HepG2 (cell line): ENCODE data around the gene NDOR1. TPM values are rescaled to one million over a fixed set of nuclear protein-coding genes. Genes with fewer than 3 reads are reported as not detected.

Source experiments
- HNRNPK ChIP-seq: fragments of 200-400 bp; formaldehyde crosslinking; IDR thresholded peaks from 2 replicates; pipeline ENCODE4 v1.6.1; 2018; ENCODE audit warnings: low read length, low read depth, moderate library complexity, mild to moderate bottlenecking; ENCODE audit not compliant: poor library complexity, severe bottlenecking
- IKZF5 ChIP-seq: IDR thresholded peaks from 2 replicates; pipeline ENCODE4 v1.6.1; 2018; ENCODE audit warnings: missing genetic modification reagents, mild to moderate bottlenecking, missing compliant biosample characterization
- KAT7 ChIP-seq: IDR thresholded peaks from 2 replicates; pipeline ENCODE4 v1.6.1; 2018; ENCODE audit warnings: borderline replicate concordance, missing compliant biosample characterization
- MIER3 ChIP-seq: IDR thresholded peaks from 2 replicates; pipeline ENCODE4 v1.6.1; 2016; ENCODE audit warnings: missing compliant biosample characterization, borderline replicate concordance
- PRMT3 ChIP-seq: sonication (generic); formaldehyde crosslinking; IDR thresholded peaks from 2 replicates; pipeline ENCODE4 v1.8.1; 2022; ENCODE audit warnings: low read depth, mild to moderate bottlenecking, moderate library complexity, missing genetic modification reagents, borderline replicate concordance
- ZBTB40 ChIP-seq, 2 experiments: fragments of 450-650 bp in 1 of 2; sonication (generic) in 1 of 2; formaldehyde crosslinking in 1 of 2; IDR thresholded peaks; 2 replicates each; pipeline versions ENCODE4 v1.6.1 to v1.8.0; 2016 to 2022; ENCODE audit warnings: antibody characterized with exemption in 1 of 2, mild to moderate bottlenecking in 1 of 2, missing genetic modification reagents in 1 of 2
- ZNF160 ChIP-seq: sonication (generic); formaldehyde crosslinking; IDR thresholded peaks from 2 replicates; pipeline ENCODE4 v1.8.0; 2022; ENCODE audit warnings: mild to moderate bottlenecking, inconsistent platforms, missing genetic modification reagents
- ZNF235 ChIP-seq: sonication (generic); formaldehyde crosslinking; IDR thresholded peaks from 2 replicates; pipeline ENCODE4 v1.8.1; 2023; ENCODE audit warnings: mild to moderate bottlenecking, missing genetic modification reagents, borderline replicate concordance
- ZNF430 ChIP-seq: sonication (generic); formaldehyde crosslinking; IDR thresholded peaks from 2 replicates; pipeline ENCODE4 v1.9.0; 2021; ENCODE audit warnings: mild to moderate bottlenecking, missing genetic modification reagents
- ZNF687 ChIP-seq: sonication (generic); formaldehyde crosslinking; IDR thresholded peaks from 2 replicates; pipeline ENCODE4 v1.5.1; 2020; ENCODE audit warnings: mild to moderate bottlenecking, missing genetic modification reagents, moderate library complexity
- ZNF891 ChIP-seq: sonication (generic); formaldehyde crosslinking; IDR thresholded peaks from 2 replicates; pipeline ENCODE4 v1.5.0; 2020; ENCODE audit warnings: mild to moderate bottlenecking, missing genetic modification reagents
- ZSCAN20 ChIP-seq: sonication (generic); formaldehyde crosslinking; IDR thresholded peaks from 2 replicates; pipeline ENCODE4 v1.4.0; 2020; ENCODE audit warnings: missing genetic modification reagents, mild to moderate bottlenecking, borderline replicate concordance
- ZSCAN9 ChIP-seq: IDR thresholded peaks from 2 replicates; pipeline ENCODE4 v1.6.1; 2016; ENCODE audit warnings: borderline replicate concordance
- polyA plus RNA-seq, 8 experiments: library from polyadenylated mRNA; depleted of rRNA in 3 of 8; stranded (reverse) in 7 of 8; unstranded in 1 of 8; fragments of >200 nt; fragmentation: Illumina TruSeq in 4 of 8; extraction: Trizol in 4 of 8; gene quantifications; 2 replicates each; pipeline versions ENCODE4 v1.2.1 to v1.2.3, GENCODE V29; 2011 to 2016; ENCODE audit warnings: low read depth in 4 of 8, missing spikeins in 1 of 8, mixed read lengths in 1 of 8; ENCODE audit not compliant: insufficient read depth in 1 of 8
- total RNA-seq, 5 experiments: library from RNA; depleted of rRNA; stranded (reverse); fragments of >200 nt; fragmentation: Illumina TruSeq; extraction: Trizol; gene quantifications; 2 replicates each; pipeline ENCODE4 v1.2.3, GENCODE V29; 2016; ENCODE audit warnings: low read depth in 1 of 5

NDOR1 gene
- total and polyA plus RNA-seq, 2 of the 13 experiments (the other 11 are each of a cell fraction or from before 2014, with no cell fraction given) = 3.6 to 8.7 TPM

- TF ChIP-seq ZBTB40 (IDR thresholded peaks at IDR 0.05) (no peak), ZBTB40 (CRISPR knock-in tag; IDR thresholded peaks at IDR 0.05) (no peak; the same call in 1 of the 2 replicates), ZNF235 (CRISPR knock-in tag) (no peak), HNRNPK (no peak), ZSCAN9 (CRISPR knock-in tag) (no peak), ZSCAN20 (CRISPR knock-in tag) (no peak), ZNF160 (CRISPR knock-in tag) (no peak), ZNF891 (CRISPR knock-in tag) (no peak), IKZF5 (CRISPR knock-in tag) (no peak), PRMT3 (CRISPR knock-in tag) (no peak), KAT7 (CRISPR knock-in tag) (no peak), ZNF687 (peak; percentile 46), MIER3 (CRISPR knock-in tag) (no peak), ZNF430 (no peak)
Measured at GRCh38 chr9:137198051-137198901, 7.2 kb upstream of the NDOR1 start (continued).
